ENCODE measurements around the gene DPYSL4. TPM values are rescaled to one million over a fixed set of nuclear protein-coding genes. Genes with fewer than 3 reads are reported as not detected.
"Not testable (repeated sequence)": the region's sequence is repeated elsewhere in the genome, so short reads cannot be mapped to it uniquely, and the experiment has no call there.

The DPYSL4 gene
- total RNA-seq, 1 experiment from 2014 or later = not detected

- no peaks in the 10 kb centered on the region for H4K20me1 ChIP-seq (ENCODE audit: insufficient read depth, low read depth, low read length)
- no peak for DNase-seq
- no peak overlapping the region for H3K9ac ChIP-seq (ENCODE audit: low read length)
- no peak overlapping the region for H3K4me2 ChIP-seq (ENCODE audit: low read depth, low read length, poor library complexity, severe bottlenecking)
- H3K9me3 ChIP-seq (ENCODE audit: low read length) = no peaks in the 10 kb centered on the region
- H3K27me3 ChIP-seq (ENCODE audit: low read length) = no peaks in the 10 kb centered on the region
- H3K9me2 ChIP-seq (replicated peaks; ENCODE audit: insufficient read depth, low read length) = no peaks in the 10 kb centered on the region
- H2AFZ ChIP-seq (ENCODE audit: low read length) = no peak overlapping the region
- no peaks in the 10 kb centered on the region for H3K4me1 ChIP-seq (ENCODE audit: low read length)
- H3K4me3 ChIP-seq (ENCODE audit: low read length) = no peak overlapping the region
- H3K79me2 ChIP-seq (ENCODE audit: low read length) = no peaks in the 10 kb centered on the region
- H3K27ac ChIP-seq (ENCODE audit: low read length) = no peak overlapping the region
- no peaks in the 10 kb centered on the region for H3K36me3 ChIP-seq (ENCODE audit: insufficient read depth, low read length)
These were observed 27.9 kb upstream of the DPYSL4 start for GRCh38 chr10:132158823-132159222.

- not testable (repeated sequence) for H3K4me2 ChIP-seq (ENCODE audit: low read depth, low read length, poor library complexity, severe bottlenecking); DNase-seq; H4K20me1 ChIP-seq (ENCODE audit: insufficient read depth, low read depth, low read length); H3K27ac ChIP-seq (ENCODE audit: low read length); H3K4me1 ChIP-seq (ENCODE audit: low read length); H3K9me3 ChIP-seq (ENCODE audit: low read length); H3K9ac ChIP-seq (ENCODE audit: low read length); H3K27me3 ChIP-seq (ENCODE audit: low read length); H2AFZ ChIP-seq (ENCODE audit: low read length); H3K4me3 ChIP-seq (ENCODE audit: low read length); H3K9me2 ChIP-seq (replicated peaks; ENCODE audit: insufficient read depth, low read length); H3K79me2 ChIP-seq (ENCODE audit: low read length); H3K36me3 ChIP-seq (ENCODE audit: insufficient read depth, low read length)
These were observed 27.2 kb upstream of the DPYSL4 start for GRCh38 chr10:132159302-132160230.

GRCh38 chr10:132160231-132160630 is 26.5 kb upstream of the DPYSL4 start:
- not testable (repeated sequence) for H3K9me2 ChIP-seq (replicated peaks; ENCODE audit: insufficient read depth, low read length); H3K27ac ChIP-seq (ENCODE audit: low read length); H3K9ac ChIP-seq (ENCODE audit: low read length); H3K36me3 ChIP-seq (ENCODE audit: insufficient read depth, low read length); H2AFZ ChIP-seq (ENCODE audit: low read length); H3K79me2 ChIP-seq (ENCODE audit: low read length); H3K4me3 ChIP-seq (ENCODE audit: low read length); H4K20me1 ChIP-seq (ENCODE audit: insufficient read depth, low read depth, low read length); H3K27me3 ChIP-seq (ENCODE audit: low read length); H3K4me2 ChIP-seq (ENCODE audit: low read depth, low read length, poor library complexity, severe bottlenecking); DNase-seq; H3K9me3 ChIP-seq (ENCODE audit: low read length); H3K4me1 ChIP-seq (ENCODE audit: low read length)

GRCh38 chr10:132160834-132161622 is 25.7 kb upstream of the DPYSL4 start:
- H3K27me3 ChIP-seq (ENCODE audit: low read length); H3K27ac ChIP-seq (ENCODE audit: low read length); DNase-seq; H2AFZ ChIP-seq (ENCODE audit: low read length); H3K4me1 ChIP-seq (ENCODE audit: low read length); H3K9ac ChIP-seq (ENCODE audit: low read length); H3K36me3 ChIP-seq (ENCODE audit: insufficient read depth, low read length); H3K4me2 ChIP-seq (ENCODE audit: low read depth, low read length, poor library complexity, severe bottlenecking); H4K20me1 ChIP-seq (ENCODE audit: insufficient read depth, low read depth, low read length); H3K9me2 ChIP-seq (replicated peaks; ENCODE audit: insufficient read depth, low read length); H3K4me3 ChIP-seq (ENCODE audit: low read length); H3K9me3 ChIP-seq (ENCODE audit: low read length); H3K79me2 ChIP-seq (ENCODE audit: low read length): not testable (repeated sequence)

GRCh38 chr10:132162021-132162531 is 24.7 kb upstream of the DPYSL4 start:
- Histone ChIP-seq H2AFZ (ENCODE audit: low read length) (no peak overlapping the region), H4K20me1 (ENCODE audit: insufficient read depth, low read depth, low read length) (no peaks in the 10 kb centered on the region), H3K4me2 (ENCODE audit: low read depth, low read length, poor library complexity, severe bottlenecking) (no peak overlapping the region), H3K9me2 (replicated peaks; ENCODE audit: insufficient read depth, low read length) (no peaks in the 10 kb centered on the region), H3K9me3 (ENCODE audit: low read length) (no peaks in the 10 kb centered on the region), H3K4me3 (ENCODE audit: low read length) (no peak overlapping the region), H3K36me3 (ENCODE audit: insufficient read depth, low read length) (no peaks in the 10 kb centered on the region), H3K9ac (ENCODE audit: low read length) (no peak overlapping the region), H3K4me1 (ENCODE audit: low read length) (no peaks in the 10 kb centered on the region), H3K79me2 (ENCODE audit: low read length) (no peaks in the 10 kb centered on the region), H3K27me3 (ENCODE audit: low read length) (no peaks in the 10 kb centered on the region), H3K27ac (ENCODE audit: low read length) (no peak overlapping the region)
- no peak for DNase-seq

GRCh38 chr10:132162590-132163277 is 24.0 kb upstream of the DPYSL4 start:
- no peak for DNase-seq
- Histone ChIP-seq H3K27ac (ENCODE audit: low read length) (no peak overlapping the region), H3K4me3 (ENCODE audit: low read length) (no peak overlapping the region), H3K9ac (ENCODE audit: low read length) (no peak overlapping the region), H3K9me3 (ENCODE audit: low read length) (no peaks in the 10 kb centered on the region), H3K79me2 (ENCODE audit: low read length) (no peaks in the 10 kb centered on the region), H2AFZ (ENCODE audit: low read length) (no peak overlapping the region), H3K9me2 (replicated peaks; ENCODE audit: insufficient read depth, low read length) (no peaks in the 10 kb centered on the region), H3K4me1 (ENCODE audit: low read length) (no peaks in the 10 kb centered on the region), H4K20me1 (ENCODE audit: insufficient read depth, low read depth, low read length) (no peaks in the 10 kb centered on the region), H3K36me3 (ENCODE audit: insufficient read depth, low read length) (no peaks in the 10 kb centered on the region), H3K27me3 (ENCODE audit: low read length) (no peaks in the 10 kb centered on the region), H3K4me2 (ENCODE audit: low read depth, low read length, poor library complexity, severe bottlenecking) (no peak overlapping the region)

- peak; percentile 66 for DNase-seq
These were observed 23.4 kb upstream of the DPYSL4 start for GRCh38 chr10:132163278-132163765.

More at GRCh38 chr10:132163278-132163765, 23.4 kb upstream of the DPYSL4 start:
- Histone ChIP-seq H3K9me3 (ENCODE audit: low read length) (no peaks in the 10 kb centered on the region), H3K4me1 (ENCODE audit: low read length) (no peaks in the 10 kb centered on the region), H3K27me3 (ENCODE audit: low read length) (no peaks in the 10 kb centered on the region), H3K36me3 (ENCODE audit: insufficient read depth, low read length) (no peaks in the 10 kb centered on the region), H3K9ac (ENCODE audit: low read length) (no peak overlapping the region), H2AFZ (ENCODE audit: low read length) (no peak overlapping the region), H3K4me3 (ENCODE audit: low read length) (no peak overlapping the region), H3K27ac (ENCODE audit: low read length) (no peak overlapping the region), H3K9me2 (replicated peaks; ENCODE audit: insufficient read depth, low read length) (no peaks in the 10 kb centered on the region), H4K20me1 (ENCODE audit: insufficient read depth, low read depth, low read length) (no peaks in the 10 kb centered on the region), H3K79me2 (ENCODE audit: low read length) (no peaks in the 10 kb centered on the region), H3K4me2 (ENCODE audit: low read depth, low read length, poor library complexity, severe bottlenecking) (no peak overlapping the region)
